Activated B cell treated with CpG ODN at 0.5 μM for 24 hours (primary cell): ENCODE measurements around the gene CERS1. TPM values are rescaled to one million over a fixed set of nuclear protein-coding genes. Genes with fewer than 3 reads are reported as not detected.
A peak's percentile ranks its signal among the peaks of the same experiment; 100 is the strongest.

Source experiments
- ATAC-seq: fragments of 200-7000 bp; cut with Tn5 transposase; one replicate; pipeline ENCODE4 v1.10.0; 2021; ENCODE audit warnings: low read depth, mild to moderate bottlenecking, moderate library complexity
- CTCF ChIA-PET: fragments of 350-600 bp; sonication (Branson Sonifier 250); formaldehyde crosslinking; loops from one replicate; lab custom pipeline; 2021; ENCODE audit warnings: antibody characterized with exemption; lab: Charles Lee
- POLR2A ChIA-PET: fragments of 350-600 bp; sonication (Branson Sonifier 250); formaldehyde crosslinking; loops from one replicate; lab custom pipeline; 2021; ENCODE audit warnings: antibody characterized with exemption; lab: Charles Lee
- DNase-seq: peaks from one replicate; pipeline ENCODE4 v3.0.0; 2022
- H3K27ac Mint-ChIP-seq: one replicate; pipeline ENCODE4 v1.8.0; 2020; ENCODE audit warnings: mixed read lengths
- H3K27me3 Mint-ChIP-seq: one replicate; pipeline ENCODE4 v1.8.0; 2021; ENCODE audit warnings: mixed read lengths
- H3K36me3 Mint-ChIP-seq: one replicate; pipeline ENCODE4 v1.8.0; 2021; ENCODE audit warnings: low read depth, mixed read lengths
- H3K4me1 Mint-ChIP-seq: one replicate; pipeline ENCODE4 v1.8.0; 2021; ENCODE audit warnings: mixed read lengths
- H3K4me3 Mint-ChIP-seq: one replicate; pipeline ENCODE4 v1.8.0; 2020; ENCODE audit warnings: mild to moderate bottlenecking, mixed read lengths
- H3K9me3 Mint-ChIP-seq: one replicate; pipeline ENCODE4 v1.8.0; 2020; ENCODE audit warnings: mixed read lengths
- CTCF ChIP-seq: fragments of 200-600 bp; IDR thresholded peaks from one replicate; pipeline ENCODE4 v1.8.0; 2022; ENCODE audit warnings: antibody characterized with exemption, mild to moderate bottlenecking
- intact Hi-C: fragments of 100-400 bp; cut with micrococcal nuclease; formaldehyde crosslinking; loops from one replicate; pipeline ENCODE4 v1.15.1; 2024
- total RNA-seq: library from RNA; stranded (reverse); gene quantifications from 2 replicates; pipeline ENCODE4 v1.2.3, GENCODE V29; 2022

Gene CERS1
- total RNA-seq, 1 donor from 2014 or later: not detected

DNA sequence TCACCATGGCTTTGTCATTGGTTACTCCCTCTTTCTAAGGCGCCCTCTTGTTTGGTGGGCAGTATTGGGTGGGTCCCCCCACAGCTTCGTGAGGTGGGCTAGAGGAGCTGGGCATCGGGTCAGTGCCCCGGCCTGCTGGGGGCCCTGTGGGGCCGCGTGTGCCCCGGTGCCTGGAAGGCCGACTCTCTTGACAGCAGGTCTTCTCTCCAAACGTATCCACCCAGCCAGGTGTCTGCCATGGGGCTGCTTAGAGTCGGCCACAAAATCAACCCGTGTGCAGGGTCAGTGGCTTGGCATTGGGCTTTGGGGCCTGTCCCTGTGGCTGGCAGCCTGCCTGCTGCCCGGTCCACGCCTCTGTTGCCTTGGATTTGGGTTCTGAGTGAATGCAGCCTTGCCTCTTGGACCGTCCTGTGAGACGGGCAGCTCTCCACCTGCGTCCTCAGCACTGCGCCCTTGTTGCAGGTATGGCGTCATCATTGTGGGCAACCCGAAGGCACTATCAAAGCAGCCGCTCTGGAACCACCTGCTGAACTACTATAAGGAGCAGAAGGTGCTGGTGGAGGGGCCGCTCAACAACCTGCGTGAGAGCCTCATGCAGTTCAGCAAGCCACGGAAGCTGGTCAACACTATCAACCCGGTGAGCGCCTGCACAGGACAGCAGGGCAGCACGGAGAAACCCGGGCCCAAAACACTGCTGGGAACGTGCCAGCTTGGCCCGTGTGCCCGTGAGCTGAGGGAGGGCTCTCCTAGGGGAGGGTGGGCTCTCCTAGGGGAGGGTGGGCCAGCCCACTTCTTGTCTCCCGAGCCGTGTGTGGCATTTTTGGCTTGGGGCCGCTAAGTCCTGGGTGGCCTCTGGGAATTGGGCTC is 32.7 kb downstream of the CERS1 start:
- no peak overlapping the region for H3K27ac Mint-ChIP-seq
- no peaks in the 10 kb centered on the region for H3K27me3 Mint-ChIP-seq
- ChIA-PET CTCF (interaction anchor here (1.3 kb wide), 1 partner anchor 16 kb away, joined by 3 read pairs; no protein-coding TSS in a partner anchor), POLR2A (interaction anchor here (0.6 kb wide), 1 partner anchor 19 kb away, joined by 3 read pairs; no protein-coding TSS in a partner anchor)
- H3K9me3 Mint-ChIP-seq: no peaks in the 10 kb centered on the region
- no peak for TF ChIP-seq CTCF
- DNase-seq: no peak
- no peak overlapping the region for H3K4me3 Mint-ChIP-seq
- no peak for ATAC-seq
- intact Hi-C loops: no loop called here
- H3K36me3 Mint-ChIP-seq: peaks cover 86% of the 10 kb centered on the region
- H3K4me1 Mint-ChIP-seq: peaks cover 18% of the 10 kb centered on the region

- DNase-seq: no peak
- ChIA-PET POLR2A (no interaction called here), CTCF (interaction anchor here (2.0 kb wide), 1 partner anchor 14 kb away, joined by 6 read pairs; no protein-coding TSS in a partner anchor)
- Mint-ChIP-seq H3K36me3 (peaks cover 87% of the 10 kb centered on the region), H3K9me3 (no peaks in the 10 kb centered on the region), H3K4me3 (no peak overlapping the region), H3K27me3 (no peaks in the 10 kb centered on the region), H3K4me1 (peaks cover 17% of the 10 kb centered on the region), H3K27ac (no peak overlapping the region)
- TF ChIP-seq CTCF: no peak
- ATAC-seq: no peak
- intact Hi-C loops: no loop called here
Observed at GRCh38 chr19:18861917-18862316, 34.0 kb downstream of the CERS1 start.

- H3K27me3 Mint-ChIP-seq: no peaks in the 10 kb centered on the region
- no peaks in the 10 kb centered on the region for H3K9me3 Mint-ChIP-seq
- POLR2A ChIA-PET: no interaction called here
- DNase-seq (no peak), ATAC-seq (peak; percentile 70)
- peak overlapping the region; percentile 59 for H3K27ac Mint-ChIP-seq
- no peak overlapping the region for H3K4me3 Mint-ChIP-seq
- CTCF ChIA-PET: interaction anchor here (2.0 kb wide), 1 partner anchor 13 kb away, joined by 6 read pairs; no protein-coding TSS in a partner anchor
- H3K4me1 Mint-ChIP-seq: peaks cover 15% of the 10 kb centered on the region
- peaks cover 90% of the 10 kb centered on the region for H3K36me3 Mint-ChIP-seq
- TF ChIP-seq CTCF: no peak
- intact Hi-C loops: no loop called here
Observed at GRCh38 chr19:18861235-18861634, 34.7 kb downstream of the CERS1 start.

DNA sequence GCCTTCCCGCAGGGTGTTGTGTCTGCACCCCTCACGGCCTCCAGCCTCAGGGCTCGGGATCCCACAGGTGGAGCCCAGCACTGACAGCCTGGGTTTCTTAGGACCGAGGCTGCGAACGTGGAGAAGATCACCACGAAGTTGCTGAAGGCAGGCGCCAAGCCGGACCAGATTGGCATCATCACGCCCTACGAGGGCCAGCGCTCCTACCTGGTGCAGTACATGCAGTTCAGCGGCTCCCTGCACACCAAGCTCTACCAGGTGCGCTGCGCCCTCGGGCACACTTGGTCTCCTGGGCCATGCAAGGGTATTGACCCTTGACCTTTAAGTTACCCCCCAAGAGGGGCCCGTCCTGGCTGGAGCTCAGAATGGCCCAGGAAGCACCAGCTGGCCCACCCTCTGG is 35.2 kb downstream of the CERS1 start:
- CTCF ChIA-PET: interaction anchor here (2.0 kb wide), 1 partner anchor 13 kb away, joined by 6 read pairs; no protein-coding TSS in a partner anchor
- intact Hi-C loops: no loop called here
- Mint-ChIP-seq H3K4me1 (peaks cover 15% of the 10 kb centered on the region), H3K27me3 (no peaks in the 10 kb centered on the region), H3K9me3 (no peaks in the 10 kb centered on the region), H3K4me3 (no peak overlapping the region), H3K27ac (peak overlapping the region; percentile 59), H3K36me3 (peaks cover 91% of the 10 kb centered on the region)
- TF ChIP-seq CTCF: no peak
- ATAC-seq (no peak), DNase-seq (no peak)
- POLR2A ChIA-PET: no interaction called here

GRCh38 chr19:18860302-18860700 is 35.7 kb downstream of the CERS1 start:
- ATAC-seq (no peak), DNase-seq (no peak)
- no peak overlapping the region for H3K4me3 Mint-ChIP-seq
- ChIA-PET CTCF (no interaction called here), POLR2A (no interaction called here)
- H3K9me3 Mint-ChIP-seq: no peaks in the 10 kb centered on the region
- H3K36me3 Mint-ChIP-seq: peaks cover 92% of the 10 kb centered on the region
- peaks cover 15% of the 10 kb centered on the region for H3K4me1 Mint-ChIP-seq
- no peaks in the 10 kb centered on the region for H3K27me3 Mint-ChIP-seq
- no peak for TF ChIP-seq CTCF
- H3K27ac Mint-ChIP-seq: no peak overlapping the region
- intact Hi-C loops: no loop called here
